Measurements from ENCODE around the gene DNER. TPM values are rescaled to one million over a fixed set of nuclear protein-coding genes. Genes with fewer than 3 reads are reported as not detected.

The DNER gene
- total RNA-seq, 2 donors from 2014 or later: 17.6 to 28.4 TPM

- Histone ChIP-seq H3K9me3 (no peaks in the 10 kb centered on the region), H3K36me3 (no peaks in the 10 kb centered on the region), H3K27ac (peak overlapping the region; percentile 73), H3K4me3 (no peak overlapping the region), H3K27me3 (no peaks in the 10 kb centered on the region), H3K4me1 (peaks cover 0 to 20% of the 10 kb centered on the region in 2 donors)
- DNase-seq (ENCODE audit: low spot score): peak; percentile 78
- no peak for TF ChIP-seq CTCF (IDR thresholded peaks at IDR 0.05)
Measured at GRCh38 chr2:229408356-229408755, 306.0 kb downstream of the DNER start.

GRCh38 chr2:229407170-229407569 lies 307.2 kb downstream of the DNER start:
- no peaks in the 10 kb centered on the region for H3K36me3 ChIP-seq
- H3K27me3 ChIP-seq: no peaks in the 10 kb centered on the region
- no peaks in the 10 kb centered on the region for H3K9me3 ChIP-seq
- H3K4me3 ChIP-seq: no peak overlapping the region
- TF ChIP-seq CTCF (IDR thresholded peaks at IDR 0.05): no peak
- peak overlapping the region; percentile 73 for H3K27ac ChIP-seq
- DNase-seq (ENCODE audit: low spot score): peak; percentile 96
- H3K4me1 ChIP-seq: peaks cover 0 to 20% of the 10 kb centered on the region in 2 donors

GRCh38 chr2:229405796-229406195 lies 308.6 kb downstream of the DNER start:
- H3K4me1 ChIP-seq: peaks cover 0 to 20% of the 10 kb centered on the region in 2 donors
- H3K9me3 ChIP-seq: no peaks in the 10 kb centered on the region
- no peak for DNase-seq (ENCODE audit: low spot score)
- no peak overlapping the region for H3K4me3 ChIP-seq
- TF ChIP-seq CTCF (IDR thresholded peaks at IDR 0.05): no peak
- no peaks in the 10 kb centered on the region for H3K27me3 ChIP-seq
- H3K36me3 ChIP-seq: no peaks in the 10 kb centered on the region
- H3K27ac ChIP-seq: peak overlapping the region in 1 of 2 donors; percentile 73

GRCh38 chr2:229403296-229403695 lies 311.1 kb downstream of the DNER start:
- Histone ChIP-seq H3K4me1 (peaks cover 0 to 9% of the 10 kb centered on the region in 2 donors), H3K4me3 (no peak overlapping the region), H3K36me3 (no peaks in the 10 kb centered on the region), H3K9me3 (no peaks in the 10 kb centered on the region), H3K27me3 (no peaks in the 10 kb centered on the region), H3K27ac (no peak overlapping the region)
- DNase-seq (ENCODE audit: low spot score): no peak
- no peak for TF ChIP-seq CTCF (IDR thresholded peaks at IDR 0.05)

- Histone ChIP-seq H3K36me3 (no peaks in the 10 kb centered on the region), H3K27ac (no peak overlapping the region), H3K27me3 (no peaks in the 10 kb centered on the region), H3K4me1 (no peaks in the 10 kb centered on the region), H3K4me3 (no peak overlapping the region), H3K9me3 (no peaks in the 10 kb centered on the region)
- no peak for TF ChIP-seq CTCF (IDR thresholded peaks at IDR 0.05)
- DNase-seq (ENCODE audit: low spot score): no peak
Measured at GRCh38 chr2:229401171-229401865, 313.0 kb downstream of the DNER start.

- peaks cover 0 to 11% of the 10 kb centered on the region in 2 donors for H3K9me3 ChIP-seq
- H3K36me3 ChIP-seq: no peaks in the 10 kb centered on the region
- no peak overlapping the region for H3K4me3 ChIP-seq
- TF ChIP-seq CTCF (IDR thresholded peaks at IDR 0.05): no peak
- no peak overlapping the region for H3K27ac ChIP-seq
- no peak for DNase-seq (ENCODE audit: low spot score)
- H3K27me3 ChIP-seq: no peaks in the 10 kb centered on the region
- no peaks in the 10 kb centered on the region for H3K4me1 ChIP-seq
Measured at GRCh38 chr2:229393926-229394325, 320.4 kb downstream of the DNER start.

Data from right atrium auricular region (tissue), 2 donors.